DMS153 treated with DMSO at 0.1 percent for 48 hours (cell line): Measurements from ENCODE around the gene TANGO6.

Source experiments
- DNase-seq: peaks from one replicate; lab custom pipeline; 2025; ENCODE audit not compliant: unreplicated experiment; lab: John Stamatoyannopoulos, UW

TANGO6 gene

GRCh38 chr16:68999114-68999513 lies 155.8 kb downstream of the TANGO6 start:
- DNase-seq: no peak

- no peak for DNase-seq
Measured at GRCh38 chr16:69003500-69003899, 160.2 kb downstream of the TANGO6 start.

- DNase-seq: no peak
Measured at GRCh38 chr16:69005641-69006355, 162.5 kb downstream of the TANGO6 start.

GRCh38 chr16:69012906-69013305 lies 169.6 kb downstream of the TANGO6 start:
- DNase-seq: no peak

- no peak for DNase-seq
Measured at GRCh38 chr16:69013991-69014390, 170.7 kb downstream of the TANGO6 start.

- no peak for DNase-seq
Measured at GRCh38 chr16:69014811-69015210, 171.5 kb downstream of the TANGO6 start.

- DNase-seq: no peak
Measured at GRCh38 chr16:69017036-69017783, 173.9 kb downstream of the TANGO6 start.

- no peak for DNase-seq
Measured at GRCh38 chr16:69019811-69020210, 176.5 kb downstream of the TANGO6 start.

GRCh38 chr16:69029121-69029520 lies 185.8 kb downstream of the TANGO6 start:
- DNase-seq: no peak

- no peak for DNase-seq
Measured at GRCh38 chr16:69031877-69032301, 188.6 kb downstream of the TANGO6 start.

GRCh38 chr16:69033151-69033949 lies 190.0 kb downstream of the TANGO6 start:
- DNase-seq: no peak

- DNase-seq: no peak
Measured at GRCh38 chr16:69035375-69035774, 192.0 kb downstream of the TANGO6 start.

GRCh38 chr16:69036399-69037091 lies 193.2 kb downstream of the TANGO6 start:
- DNase-seq: no peak

- no peak for DNase-seq
Measured at GRCh38 chr16:69037373-69038160, 194.2 kb downstream of the TANGO6 start.

- DNase-seq: no peak
Measured at GRCh38 chr16:69039333-69039941, 196.1 kb downstream of the TANGO6 start.

GRCh38 chr16:69040144-69040909 lies 197.0 kb downstream of the TANGO6 start:
- DNase-seq: no peak

- no peak for DNase-seq
Measured at GRCh38 chr16:69048328-69049120, 205.2 kb downstream of the TANGO6 start.

GRCh38 chr16:69049146-69049545 lies 205.8 kb downstream of the TANGO6 start:
- no peak for DNase-seq
